HuH-7 (cell line): ENCODE data around the gene ADCY2.

ENCODE experiments used
- DNase-seq: peaks from one replicate; pipeline ENCODE4 v3.0.0; 2011; ENCODE audit warnings: low spot score

The ADCY2 gene

GRCh38 chr5:7745882-7746610 lies 350.1 kb downstream of the ADCY2 start:
- DNase-seq = peak; percentile 34

- no peak for DNase-seq
Observed at GRCh38 chr5:7747728-7748127, 351.8 kb downstream of the ADCY2 start.

- DNase-seq = no peak
Observed at GRCh38 chr5:7749626-7750025, 353.7 kb downstream of the ADCY2 start.

- no peak for DNase-seq
Observed at GRCh38 chr5:7751874-7752273, 355.9 kb downstream of the ADCY2 start.

- no peak for DNase-seq
Observed at GRCh38 chr5:7753181-7753580, 357.2 kb downstream of the ADCY2 start.

- DNase-seq = no peak
Observed at GRCh38 chr5:7753596-7753995, 357.7 kb downstream of the ADCY2 start.

- no peak for DNase-seq
Observed at GRCh38 chr5:7754490-7754889, 358.6 kb downstream of the ADCY2 start.

GRCh38 chr5:7754997-7755596 lies 359.2 kb downstream of the ADCY2 start:
- DNase-seq = peak; percentile 55

GRCh38 chr5:7755958-7756357 lies 360.0 kb downstream of the ADCY2 start:
- DNase-seq = no peak

GRCh38 chr5:7756453-7756852 lies 360.5 kb downstream of the ADCY2 start:
- no peak for DNase-seq

GRCh38 chr5:7759257-7759871 lies 363.4 kb downstream of the ADCY2 start:
- no peak for DNase-seq

- DNase-seq = no peak
Observed at GRCh38 chr5:7759951-7760580, 364.1 kb downstream of the ADCY2 start.

- DNase-seq = no peak
Observed at GRCh38 chr5:7762267-7762666, 366.3 kb downstream of the ADCY2 start.

- no peak for DNase-seq
Observed at GRCh38 chr5:7763621-7764072, 367.7 kb downstream of the ADCY2 start.

- DNase-seq = no peak
Observed at GRCh38 chr5:7764452-7764851, 368.5 kb downstream of the ADCY2 start.

- DNase-seq = no peak
Observed at GRCh38 chr5:7770436-7770835, 374.5 kb downstream of the ADCY2 start.

GRCh38 chr5:7772141-7772540 lies 376.2 kb downstream of the ADCY2 start:
- DNase-seq = no peak

GRCh38 chr5:7773178-7773577 lies 377.2 kb downstream of the ADCY2 start:
- DNase-seq = no peak

- no peak for DNase-seq
Observed at GRCh38 chr5:7776442-7776841, 380.5 kb downstream of the ADCY2 start.

- no peak for DNase-seq
Observed at GRCh38 chr5:7779019-7780005, 383.4 kb downstream of the ADCY2 start.

GRCh38 chr5:7781899-7782298 lies 386.0 kb downstream of the ADCY2 start:
- DNase-seq = no peak
